IPS DF 6.9 (cell line): ENCODE data around the gene ANKRD10.

Experiments used
- DNase-seq: peaks from one replicate; pipeline ENCODE4 v3.0.0-alpha.2; 2013; ENCODE audit warnings: low read depth, low spot score
- H3K27ac ChIP-seq: one replicate; pipeline ENCODE4 v1.5.1; 2013; ENCODE audit warnings: low read length, control low read depth
- H3K27me3 ChIP-seq: 2 replicates; pipeline ENCODE4 v1.6.1; 2013; ENCODE audit warnings: mild to moderate bottlenecking, low read length; ENCODE audit not compliant: control insufficient read depth, insufficient read depth
- H3K36me3 ChIP-seq: 2 replicates; pipeline ENCODE4 v1.6.1; 2013; ENCODE audit warnings: low read length; ENCODE audit not compliant: control insufficient read depth, insufficient read depth
- H3K4me1 ChIP-seq: 2 replicates; pipeline ENCODE4 v1.6.1; 2013; ENCODE audit warnings: low read length; ENCODE audit not compliant: control insufficient read depth, insufficient read depth
- H3K4me3 ChIP-seq: 2 replicates; pipeline ENCODE4 v1.5.1; 2013; ENCODE audit warnings: mild to moderate bottlenecking, low read length
- H3K9me3 ChIP-seq: 2 replicates; pipeline ENCODE4 v1.6.1; 2013; ENCODE audit warnings: low read length, inconsistent platforms; ENCODE audit not compliant: control insufficient read depth, insufficient read depth
- WGBS: extraction: QIAGEN DNeasy Blood & Tissue Kit; methylation state at CpG from one replicate; pipeline ENCODE4 v1.1.7; 2013; ENCODE audit warnings: mixed read lengths, missing lambda C conversion rate; ENCODE audit not compliant: insufficient read length, insufficient coverage; 5-methylcytosine and 5-hydroxymethylcytosine counted together

ANKRD10 gene

GRCh38 chr13:110944968-110945927 lies 30.4 kb upstream of the ANKRD10 start:
- no peak overlapping the region for H3K27ac ChIP-seq
- no peaks in the 10 kb centered on the region for H3K27me3 ChIP-seq
- no peaks in the 10 kb centered on the region for H3K4me1 ChIP-seq
- 100% methylated on average over 6 of the region's 24 CpGs for WGBS
- H3K36me3 ChIP-seq: no peaks in the 10 kb centered on the region
- H3K4me3 ChIP-seq: no peak overlapping the region
- DNase-seq: no peak
- H3K9me3 ChIP-seq: no peaks in the 10 kb centered on the region

GRCh38 chr13:110944121-110944967 lies 29.5 kb upstream of the ANKRD10 start:
- Histone ChIP-seq H3K36me3 (no peaks in the 10 kb centered on the region), H3K4me3 (no peak overlapping the region), H3K27ac (no peak overlapping the region), H3K27me3 (no peaks in the 10 kb centered on the region), H3K4me1 (no peaks in the 10 kb centered on the region), H3K9me3 (no peaks in the 10 kb centered on the region)
- WGBS: no CpG with 5 or more reads among the region's 8 CpGs
- DNase-seq: no peak

GRCh38 chr13:110942248-110942981 lies 27.5 kb upstream of the ANKRD10 start:
- Histone ChIP-seq H3K36me3 (no peaks in the 10 kb centered on the region), H3K27me3 (no peaks in the 10 kb centered on the region), H3K9me3 (no peaks in the 10 kb centered on the region), H3K4me3 (no peak overlapping the region), H3K27ac (no peak overlapping the region), H3K4me1 (no peaks in the 10 kb centered on the region)
- no CpG with 5 or more reads among the region's 4 CpGs for WGBS
- no peak for DNase-seq

GRCh38 chr13:110938662-110939421 lies 24.0 kb upstream of the ANKRD10 start:
- Histone ChIP-seq H3K27me3 (no peaks in the 10 kb centered on the region), H3K4me1 (no peaks in the 10 kb centered on the region), H3K9me3 (no peaks in the 10 kb centered on the region; the same call in 1 of the 2 replicates), H3K27ac (no peak overlapping the region), H3K4me3 (no peak overlapping the region), H3K36me3 (no peaks in the 10 kb centered on the region)
- no peak for DNase-seq
- WGBS: no CpG with 5 or more reads among the region's 13 CpGs

GRCh38 chr13:110937511-110938285 lies 22.8 kb upstream of the ANKRD10 start:
- Histone ChIP-seq H3K27me3 (no peaks in the 10 kb centered on the region), H3K27ac (no peak overlapping the region), H3K4me3 (no peak overlapping the region), H3K4me1 (no peaks in the 10 kb centered on the region), H3K9me3 (no peaks in the 10 kb centered on the region; the same call in 1 of the 2 replicates), H3K36me3 (no peaks in the 10 kb centered on the region)
- no peak for DNase-seq
- WGBS: no CpG with 5 or more reads among the region's 23 CpGs

- H3K27ac ChIP-seq: no peak overlapping the region
- no peaks in the 10 kb centered on the region; the same call in 1 of the 2 replicates for H3K9me3 ChIP-seq
- no CpG with 5 or more reads among the region's 23 CpGs for WGBS
- no peak for DNase-seq
- H3K36me3 ChIP-seq: no peaks in the 10 kb centered on the region
- H3K4me1 ChIP-seq: no peaks in the 10 kb centered on the region
- H3K27me3 ChIP-seq: no peaks in the 10 kb centered on the region
- H3K4me3 ChIP-seq: no peak overlapping the region
Measured at GRCh38 chr13:110936519-110936918, 21.6 kb upstream of the ANKRD10 start.

GRCh38 chr13:110932588-110932987 lies 17.7 kb upstream of the ANKRD10 start:
- no peak overlapping the region for H3K4me3 ChIP-seq
- no peak for DNase-seq
- WGBS: no CpG with 5 or more reads among the region's 3 CpGs
- no peaks in the 10 kb centered on the region for H3K4me1 ChIP-seq
- H3K36me3 ChIP-seq: no peaks in the 10 kb centered on the region
- no peaks in the 10 kb centered on the region; the same call in 1 of the 2 replicates for H3K9me3 ChIP-seq
- H3K27me3 ChIP-seq: no peaks in the 10 kb centered on the region
- no peak overlapping the region for H3K27ac ChIP-seq

- Histone ChIP-seq H3K9me3 (no peaks in the 10 kb centered on the region; the same call in 1 of the 2 replicates), H3K4me1 (no peaks in the 10 kb centered on the region), H3K36me3 (no peaks in the 10 kb centered on the region), H3K27ac (no peak overlapping the region), H3K4me3 (no peak overlapping the region), H3K27me3 (no peaks in the 10 kb centered on the region)
- no CpG with 5 or more reads among the region's 3 CpGs for WGBS
- no peak for DNase-seq
Measured at GRCh38 chr13:110929104-110929777, 14.4 kb upstream of the ANKRD10 start.
